RCC 7860 (cell line): ENCODE results near the gene CTNND2.

Experiments
- DNase-seq: peaks from one replicate; pipeline ENCODE4 v3.0.0-alpha.2; 2015; ENCODE audit warnings: low spot score
- FAIRE-seq: peaks from 2 replicates; lab custom pipeline; 2012; peaks lifted over from hg19 to GRCh38; lab: Jason Lieb, UNC

Gene CTNND2

DNA sequence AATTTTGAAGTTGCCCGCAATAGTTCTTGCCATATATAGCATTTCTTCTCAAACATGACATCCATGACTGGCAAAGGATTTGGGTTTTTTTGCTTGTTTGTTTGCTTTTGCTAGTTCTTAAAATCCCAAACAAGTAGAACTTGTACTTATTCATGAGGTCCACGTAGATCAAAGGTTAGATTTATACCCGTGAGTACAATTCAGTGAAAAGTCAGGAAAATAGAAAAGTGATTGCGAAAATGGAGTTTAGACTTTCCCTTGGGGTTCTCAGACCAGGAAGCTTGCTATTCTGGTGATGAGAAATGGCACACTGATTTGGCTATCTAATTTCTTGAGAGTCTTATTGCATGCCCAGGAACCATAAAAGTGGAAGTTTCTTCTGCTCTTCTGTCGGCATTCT, 304.7 kb downstream of the CTNND2 start:
- no peak for FAIRE-seq

DNA sequence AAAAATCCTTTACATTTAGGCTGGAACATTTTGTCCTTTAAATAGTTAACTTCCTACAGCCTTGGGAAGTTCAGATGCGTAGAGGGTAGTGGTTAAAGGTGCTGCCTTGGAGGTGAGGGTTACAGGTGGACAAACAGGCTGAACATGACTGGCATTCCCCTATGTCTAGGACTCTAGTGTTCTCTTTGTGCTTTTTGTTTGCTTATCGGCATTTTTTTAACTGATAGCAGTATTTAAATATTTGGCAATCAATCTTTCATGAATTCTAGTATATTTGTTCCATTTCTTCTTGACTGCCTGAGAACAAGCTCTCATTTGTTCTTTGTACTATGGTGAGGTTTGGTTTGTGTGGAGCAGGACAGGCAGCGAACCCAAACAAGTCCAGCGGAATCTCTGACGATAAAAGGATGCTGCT, 307.6 kb downstream of the CTNND2 start:
- no peak for DNase-seq
- no peak for FAIRE-seq

More for the DNA sequence above, 304.7 kb downstream of the CTNND2 start:
- no peak for DNase-seq

DNA sequence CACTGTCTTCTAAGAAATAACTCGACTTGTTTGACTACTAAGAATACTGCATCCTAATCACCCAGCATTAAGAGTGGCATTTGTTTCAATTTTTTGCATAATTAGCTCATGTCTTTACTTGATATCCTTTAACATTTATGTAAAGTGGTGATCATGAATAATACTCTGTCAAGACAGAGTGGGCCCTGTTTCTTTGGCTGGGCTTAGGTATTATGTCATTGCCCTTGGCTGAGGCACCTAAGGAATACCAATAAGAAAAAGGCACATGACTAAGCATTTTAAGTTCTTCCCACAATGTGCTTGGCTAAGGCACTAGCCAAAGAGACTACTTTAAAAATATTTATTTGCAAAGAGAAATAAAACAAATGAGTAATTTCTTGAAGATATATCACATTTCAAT, 308.1 kb downstream of the CTNND2 start:
- no peak for FAIRE-seq
- no peak for DNase-seq

DNA sequence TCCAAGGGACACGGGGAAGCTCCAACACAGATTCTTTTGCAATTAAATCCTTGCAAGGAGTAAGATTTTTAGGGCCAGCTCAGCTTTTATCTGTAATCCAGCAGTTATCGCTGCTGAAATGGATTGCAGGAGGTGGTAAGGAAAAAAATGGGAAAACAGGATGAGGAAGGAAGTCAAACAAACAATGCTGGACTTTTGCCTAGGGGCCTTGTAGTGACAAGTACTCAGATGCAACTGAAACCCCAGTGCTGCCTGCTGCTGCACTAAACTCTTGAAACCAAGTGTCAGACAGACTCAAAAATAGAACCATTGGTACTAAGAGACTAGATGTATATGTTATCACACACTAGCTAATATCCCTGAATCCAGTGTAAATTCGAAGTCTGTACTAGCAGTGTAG, 309.2 kb downstream of the CTNND2 start:
- FAIRE-seq (no peak), DNase-seq (no peak)

DNA sequence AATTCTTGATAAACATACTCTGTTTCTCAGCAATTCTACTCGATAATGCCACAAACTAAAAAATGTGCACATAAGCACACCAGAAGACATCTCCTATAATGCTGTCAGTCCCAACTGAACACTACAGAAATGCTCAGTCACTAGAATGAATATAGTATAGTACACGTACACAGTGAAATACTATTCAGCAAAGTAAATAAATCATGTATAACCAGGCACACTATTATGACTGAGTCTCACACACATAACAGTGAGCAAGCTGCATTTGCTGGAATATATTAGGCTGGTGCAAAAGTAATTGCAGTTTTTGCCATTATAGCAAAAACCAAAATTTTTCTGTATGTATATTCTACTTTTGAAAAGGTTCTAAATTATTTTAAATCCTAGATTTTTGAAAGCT, 310.2 kb downstream of the CTNND2 start:
- DNase-seq (no peak), FAIRE-seq (no peak)

DNA sequence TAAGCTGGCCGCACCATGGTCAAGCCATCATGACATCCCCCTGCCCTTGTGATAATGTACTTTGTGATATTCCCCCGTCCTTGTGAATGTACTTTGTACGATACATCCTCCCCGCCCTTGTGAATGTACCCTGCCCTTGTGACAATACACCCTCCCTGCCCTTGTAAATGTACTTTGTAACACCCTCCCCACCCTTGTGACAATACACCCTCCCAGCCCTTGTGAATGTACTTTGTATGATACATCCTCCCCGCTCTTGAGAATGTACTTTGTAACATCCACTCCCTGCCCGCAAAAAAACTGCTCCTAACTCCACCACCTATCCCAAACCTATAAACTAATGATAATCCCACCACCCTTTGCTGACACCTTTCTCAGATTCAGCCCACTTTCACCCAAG, 313.8 kb downstream of the CTNND2 start:
- DNase-seq (no peak), FAIRE-seq (no peak)

DNA sequence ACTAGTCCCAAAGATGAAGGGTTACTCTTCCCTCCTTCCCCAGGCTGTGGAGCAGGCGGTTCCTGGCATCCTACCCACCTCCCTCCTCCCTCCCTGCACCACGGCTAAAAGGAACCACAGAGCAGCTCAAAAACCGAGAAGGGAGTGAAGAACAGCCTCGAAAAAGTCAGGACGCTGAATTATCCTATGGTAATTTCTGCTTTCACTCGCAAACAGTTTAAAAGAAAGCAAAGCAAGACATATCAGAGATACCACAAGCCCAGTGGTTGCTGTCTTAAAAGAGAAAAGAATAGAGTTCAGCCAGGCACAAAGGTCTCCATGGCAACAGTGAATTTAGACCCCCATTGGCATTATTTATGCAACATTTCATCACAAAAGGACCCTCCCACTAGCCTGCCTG, 315.4 kb downstream of the CTNND2 start:
- FAIRE-seq = no peak
- no peak for DNase-seq

DNA sequence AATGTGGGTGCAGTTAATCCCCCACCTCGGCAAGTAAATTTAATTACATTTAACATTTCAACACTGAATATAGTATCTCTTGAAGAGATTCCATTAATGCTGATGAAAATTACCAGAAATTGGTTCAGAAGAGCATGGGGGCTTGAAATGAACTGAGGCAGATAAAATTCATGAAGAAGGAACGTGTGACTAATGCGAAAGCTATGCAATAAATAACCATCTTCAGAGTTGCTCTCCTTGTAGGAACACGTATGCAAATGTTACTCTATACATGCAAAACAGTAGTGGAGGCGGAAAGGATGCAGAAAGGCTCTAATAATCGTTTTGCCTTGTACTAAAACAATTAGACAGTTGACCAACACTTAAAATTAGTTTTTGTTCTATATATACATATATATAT, 320.2 kb downstream of the CTNND2 start:
- FAIRE-seq = no peak
- no peak for DNase-seq

DNA sequence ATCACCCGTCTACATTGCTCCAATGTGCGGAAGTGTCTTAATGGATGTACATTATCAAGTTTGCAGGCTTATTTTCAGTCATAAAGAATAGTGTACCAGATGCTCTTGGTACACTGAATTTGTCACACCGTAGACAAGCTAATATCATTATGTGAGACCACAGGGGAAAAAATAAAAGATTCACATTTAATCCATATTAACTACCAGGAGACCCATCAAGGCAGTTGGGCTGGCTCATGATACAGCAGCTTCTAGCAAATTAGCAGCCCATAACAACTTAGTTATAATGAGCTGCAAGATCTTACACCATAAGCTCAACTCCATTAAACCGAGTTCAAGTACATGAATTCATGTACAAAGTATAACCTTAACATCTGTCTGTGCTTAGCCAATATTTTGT, 324.9 kb downstream of the CTNND2 start:
- FAIRE-seq (no peak), DNase-seq (no peak)

DNA sequence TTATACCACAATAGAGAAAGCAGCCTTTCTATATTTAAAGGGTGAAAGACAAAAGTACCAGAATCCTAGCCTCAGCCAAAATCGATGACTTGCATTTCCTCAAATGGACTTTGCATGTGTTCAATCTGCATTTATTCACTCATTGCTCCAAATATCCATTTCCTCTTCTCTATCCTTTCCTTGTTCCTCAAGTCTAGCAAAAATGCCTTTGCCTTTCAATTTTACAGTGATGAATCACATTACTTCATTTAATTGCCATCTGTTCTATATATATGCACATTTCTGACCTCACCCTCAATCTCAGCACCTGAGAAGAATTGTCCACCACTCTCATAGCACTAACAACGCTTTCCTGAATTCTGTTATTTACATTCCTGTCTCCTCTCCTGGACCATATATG, 329.5 kb downstream of the CTNND2 start:
- DNase-seq (no peak), FAIRE-seq (no peak)

DNA sequence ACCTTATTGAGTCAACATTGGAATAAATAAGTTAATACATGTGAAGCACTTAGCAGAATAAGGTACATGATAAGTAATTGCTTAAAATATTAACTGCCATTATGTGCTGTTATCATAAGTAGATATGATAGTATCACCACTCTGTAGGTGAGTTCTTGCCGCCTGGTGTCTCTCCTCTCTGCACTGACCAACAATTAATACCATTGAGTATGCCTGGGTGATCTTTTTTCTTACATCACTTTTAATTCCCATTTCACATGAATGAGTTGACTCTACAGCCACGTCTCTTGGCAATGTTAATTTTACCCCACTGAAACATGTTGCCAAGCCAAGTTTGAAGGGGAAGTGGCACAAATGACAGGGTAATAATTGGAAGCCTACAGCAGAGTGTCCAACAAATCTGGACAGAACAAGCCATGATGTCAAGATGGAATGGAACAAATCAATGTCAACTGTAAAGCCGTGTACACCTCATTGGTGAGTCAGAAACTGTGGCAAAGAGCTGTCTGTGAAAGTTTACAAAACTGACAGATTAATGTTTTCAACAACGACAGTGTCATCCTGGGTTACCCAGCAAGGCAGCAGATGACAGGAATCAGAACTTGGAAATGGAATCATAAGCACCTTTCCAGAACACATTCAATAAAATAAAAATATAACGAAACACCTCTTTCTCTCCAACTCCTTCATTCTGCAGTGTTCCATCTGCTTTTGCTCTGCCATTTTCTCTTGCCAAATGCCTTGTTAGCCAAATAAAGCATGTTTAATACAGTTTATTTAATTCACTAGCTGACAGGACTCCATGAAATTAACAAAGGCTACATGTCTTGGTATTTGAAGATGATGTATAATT, 330.9 kb downstream of the CTNND2 start:
- DNase-seq = no peak
- no peak for FAIRE-seq

DNA sequence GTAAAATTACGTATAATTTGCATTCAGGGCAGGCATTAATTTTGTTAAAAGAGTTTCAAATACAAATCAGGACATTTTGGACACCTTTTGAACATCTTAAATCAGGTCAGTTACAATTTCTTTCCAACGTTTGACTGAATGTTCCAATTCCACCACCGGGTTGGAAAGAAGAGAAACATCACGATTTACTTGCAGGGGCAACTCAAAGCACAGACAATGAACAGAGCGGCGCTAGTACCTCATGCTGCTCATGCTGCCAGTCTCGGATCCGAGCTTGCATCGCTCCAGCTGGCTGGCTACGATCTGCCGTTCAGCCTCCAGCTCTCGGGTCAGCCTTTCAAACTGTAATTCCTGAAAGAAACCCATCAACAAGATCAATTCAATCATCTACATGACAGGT, 339.5 kb downstream of the CTNND2 start:
- DNase-seq = no peak

DNA sequence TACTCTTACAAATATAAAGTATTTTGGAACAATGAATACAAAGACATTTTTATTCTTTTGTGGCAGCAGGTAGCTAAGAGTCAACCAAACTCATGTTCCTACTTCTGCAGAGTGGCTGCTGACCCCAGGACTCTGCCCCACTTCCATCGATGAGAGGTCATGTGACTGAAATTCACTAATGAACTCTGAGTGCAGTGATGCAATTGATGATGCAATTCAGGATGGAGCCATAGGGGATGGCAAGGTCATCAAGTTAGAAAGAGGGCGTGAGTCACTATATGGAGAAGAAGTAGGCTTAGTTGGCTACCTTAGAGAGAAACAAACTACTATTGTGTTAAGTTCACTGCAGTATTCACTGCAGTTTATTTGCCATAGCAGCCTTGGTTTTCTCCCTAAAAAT, 340.4 kb downstream of the CTNND2 start:
- DNase-seq = no peak
- FAIRE-seq = no peak

More for the DNA sequence above, 339.5 kb downstream of the CTNND2 start:
- no peak for FAIRE-seq

DNA sequence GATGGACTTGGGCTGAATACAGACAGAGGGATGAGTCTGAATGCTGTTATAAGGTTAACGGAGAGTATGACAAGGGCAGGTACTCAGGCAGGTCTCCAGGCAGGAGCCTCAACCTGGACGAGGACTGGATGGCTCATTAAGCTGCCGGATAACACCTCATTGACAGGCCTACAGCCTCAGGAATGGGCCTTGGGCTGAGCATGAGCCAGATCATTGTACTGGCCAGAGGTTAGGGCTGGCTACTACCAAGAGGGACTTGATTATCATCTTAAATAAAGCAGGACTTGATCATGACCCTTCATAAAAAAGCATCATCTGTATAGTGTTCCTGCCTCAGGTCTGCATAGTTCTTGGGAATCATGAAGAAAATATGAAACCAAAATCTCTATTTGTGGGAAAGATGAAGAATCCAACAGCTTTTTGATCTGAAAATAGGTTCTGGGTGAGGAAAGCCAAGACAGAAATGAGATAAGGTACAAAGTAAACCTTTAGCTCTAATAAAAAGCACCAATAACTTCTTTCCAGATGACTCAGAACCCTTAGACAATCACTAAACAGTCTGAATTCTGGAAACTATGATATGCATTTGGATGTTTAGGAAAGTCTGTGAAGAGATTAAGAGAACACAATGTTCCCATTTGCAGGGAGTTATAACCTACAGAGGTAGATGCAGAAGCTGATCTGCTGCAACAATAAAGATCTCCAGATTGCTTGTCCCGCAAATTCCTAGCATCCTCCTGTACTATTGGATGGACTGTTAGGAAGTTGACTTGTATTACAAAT, 343.1 kb downstream of the CTNND2 start:
- FAIRE-seq = no peak

DNA sequence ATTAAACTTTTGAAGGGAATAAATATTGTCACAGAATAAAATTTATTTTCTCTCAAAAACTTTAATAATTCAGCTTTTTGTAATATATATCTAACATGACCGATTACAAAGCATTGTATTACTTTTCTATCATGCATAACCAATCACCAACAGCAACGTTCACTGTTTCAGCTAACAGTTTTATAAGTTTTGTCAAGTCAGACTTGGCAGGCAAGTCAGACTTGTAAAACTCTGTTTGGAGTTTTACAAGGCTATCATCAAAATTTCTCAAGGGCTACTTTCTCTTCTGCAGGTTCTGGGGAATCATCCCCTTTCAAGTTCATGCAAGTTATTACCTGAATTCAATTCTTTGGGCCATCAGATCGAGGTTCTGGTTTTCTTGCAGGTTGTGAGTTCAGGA, 347.2 kb downstream of the CTNND2 start:
- DNase-seq (no peak), FAIRE-seq (no peak)

More for the DNA sequence above, 343.1 kb downstream of the CTNND2 start:
- no peak for DNase-seq

DNA sequence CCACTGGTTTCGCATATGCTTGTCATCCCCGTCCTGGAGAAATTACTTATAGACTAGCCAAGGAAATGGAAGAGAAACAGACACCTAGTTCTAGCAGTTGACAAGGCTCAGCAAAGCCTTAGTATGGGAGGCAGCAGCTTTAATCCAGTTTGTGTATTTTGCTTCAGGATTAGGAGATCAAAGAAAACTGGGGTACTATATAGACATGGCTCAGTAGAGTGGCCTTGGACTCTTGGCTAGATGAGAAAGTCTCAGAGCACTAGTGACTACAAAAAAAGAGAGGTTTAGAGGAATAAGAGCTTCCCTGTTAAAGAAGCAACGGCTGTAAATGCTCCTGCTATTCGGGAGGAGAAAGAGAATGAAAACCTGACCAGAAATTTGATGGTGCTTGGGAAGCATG, 349.1 kb downstream of the CTNND2 start:
- DNase-seq (no peak), FAIRE-seq (no peak)

DNA sequence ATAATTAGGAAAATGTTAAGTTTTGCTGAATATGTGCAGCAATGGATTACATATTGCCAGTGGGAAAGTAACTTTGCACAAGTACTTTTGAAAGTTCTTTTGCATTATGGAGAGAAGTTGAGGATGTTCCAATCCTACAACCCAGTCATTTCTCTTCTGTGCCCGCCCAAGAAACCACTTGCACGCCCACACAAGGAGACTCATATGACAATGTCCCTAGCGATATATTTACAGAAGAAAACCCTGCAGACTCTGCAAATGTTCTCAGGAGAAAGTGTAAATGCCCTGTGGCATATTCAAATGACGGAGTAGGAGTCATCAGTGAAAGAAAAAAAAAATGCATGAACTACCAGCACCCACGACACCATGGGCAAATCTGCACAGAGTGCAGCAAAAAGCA, 356.5 kb downstream of the CTNND2 start:
- DNase-seq = no peak
- no peak for FAIRE-seq

DNA sequence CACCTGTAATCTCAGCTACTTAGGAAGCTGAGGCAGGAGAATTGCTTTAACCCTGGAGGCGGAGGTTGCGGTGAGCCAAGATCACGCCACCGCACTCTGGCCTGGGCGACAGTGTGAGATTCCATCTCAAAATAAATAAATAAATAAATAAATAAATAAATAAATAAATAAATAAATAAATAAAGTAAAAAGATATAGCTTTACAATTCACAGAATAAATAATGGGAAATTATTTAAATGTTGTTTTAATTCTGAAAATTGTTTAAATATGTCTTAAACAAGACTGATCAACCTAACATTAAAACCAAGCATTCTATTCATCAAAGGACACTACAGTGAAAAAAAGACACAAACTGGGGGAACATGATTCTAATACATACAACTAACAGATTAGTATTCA, 357.1 kb downstream of the CTNND2 start:
- FAIRE-seq (no peak), DNase-seq (no peak)

DNA sequence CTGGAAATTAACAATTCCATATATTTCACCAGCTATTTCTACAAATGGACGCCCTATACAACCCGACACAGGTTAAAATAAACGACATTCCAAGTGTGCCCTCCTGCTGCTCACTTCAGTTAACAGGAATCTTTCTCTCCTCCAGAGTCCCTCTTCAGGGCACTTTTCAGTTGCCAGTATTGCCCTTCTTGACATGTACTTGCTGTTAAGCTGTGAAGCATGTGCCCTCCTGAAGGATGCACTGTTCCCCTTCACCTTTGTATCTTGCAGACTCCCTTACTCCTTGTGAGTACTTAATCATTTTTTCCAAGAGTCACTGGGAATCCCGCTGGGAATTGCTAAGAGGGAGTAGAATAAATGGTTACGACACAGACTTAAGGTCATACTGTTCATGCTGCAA, 364.1 kb downstream of the CTNND2 start:
- FAIRE-seq = no peak
- DNase-seq = no peak

DNA sequence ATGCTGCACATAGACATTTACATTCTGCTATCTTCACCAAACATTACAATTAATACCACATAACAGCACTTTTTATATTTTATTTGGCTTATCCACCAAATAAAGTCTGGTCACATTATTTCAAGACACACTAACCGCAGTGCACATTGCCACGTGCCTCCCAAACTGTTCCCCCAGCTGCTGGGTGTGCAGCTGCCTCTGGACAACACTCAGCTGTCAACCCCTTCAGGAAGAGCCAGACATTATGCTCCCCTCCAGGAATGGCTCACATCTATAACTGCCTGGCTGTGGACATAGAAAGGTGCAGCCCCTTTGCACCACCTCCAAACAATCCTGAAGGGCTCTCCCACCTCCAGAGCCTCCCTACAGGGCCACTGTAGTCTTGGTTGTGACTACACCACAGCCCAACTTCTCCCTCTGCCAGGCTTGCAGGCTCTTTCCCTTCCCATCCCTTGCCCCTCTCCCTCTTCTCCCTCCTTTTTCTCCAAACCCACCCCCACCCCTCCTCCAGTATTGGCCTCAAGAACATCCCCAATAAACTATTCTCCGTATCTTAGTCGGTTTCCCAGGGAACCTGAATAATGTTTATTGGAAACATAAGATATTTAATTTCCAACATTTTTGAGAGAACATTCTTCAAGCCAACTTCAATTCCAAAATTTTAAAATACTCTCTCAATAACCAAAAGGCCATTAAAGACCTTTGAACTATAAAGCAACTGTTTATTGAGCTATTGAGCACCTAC, 372.3 kb downstream of the CTNND2 start:
- no peak for FAIRE-seq
- DNase-seq = no peak

DNA sequence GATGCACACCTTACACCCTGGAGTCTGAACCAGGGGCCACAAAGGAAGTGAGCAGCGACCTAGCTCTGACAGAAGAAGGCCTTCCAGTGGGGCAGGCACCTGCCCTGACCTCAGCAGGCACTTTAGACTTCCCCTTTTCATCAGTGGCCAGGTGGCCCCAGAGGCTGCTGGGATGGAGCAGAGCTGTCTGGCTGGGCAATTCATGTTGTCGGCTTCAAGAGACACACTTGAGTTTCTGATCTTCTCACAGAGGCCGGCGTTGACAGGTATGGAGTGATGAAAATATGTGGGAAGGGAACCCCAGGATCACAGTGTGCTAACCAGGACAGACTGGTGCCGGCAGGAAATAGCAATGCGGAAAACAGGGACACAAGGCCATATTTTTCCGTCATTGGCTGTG, 375.5 kb downstream of the CTNND2 start:
- FAIRE-seq = no peak
- no peak for DNase-seq
